Testis (tissue), 2 donors: ENCODE data around the gene HCFC2.

Source experiments
- POLR2A ChIP-seq: fragments of 450-650 bp; IDR thresholded peaks from one replicate; pipeline ENCODE4 v1.6.1; 2017; ENCODE audit warnings: antibody characterized with exemption, mild to moderate bottlenecking, moderate library complexity
- TF ChIP-seq, protein P1 (sequence below), 3 experiments: fragments of 450-650 bp in 2 of 3; fragments of 200-600 bp in 1 of 3; sonication (generic) in 1 of 3; IDR thresholded peaks; one replicate each; pipeline ENCODE4 v1.5.1; 2016 to 2019; ENCODE audit warnings: antibody characterized with exemption in 3 of 3, mild to moderate bottlenecking in 2 of 3, moderate library complexity in 1 of 3

DNA sequence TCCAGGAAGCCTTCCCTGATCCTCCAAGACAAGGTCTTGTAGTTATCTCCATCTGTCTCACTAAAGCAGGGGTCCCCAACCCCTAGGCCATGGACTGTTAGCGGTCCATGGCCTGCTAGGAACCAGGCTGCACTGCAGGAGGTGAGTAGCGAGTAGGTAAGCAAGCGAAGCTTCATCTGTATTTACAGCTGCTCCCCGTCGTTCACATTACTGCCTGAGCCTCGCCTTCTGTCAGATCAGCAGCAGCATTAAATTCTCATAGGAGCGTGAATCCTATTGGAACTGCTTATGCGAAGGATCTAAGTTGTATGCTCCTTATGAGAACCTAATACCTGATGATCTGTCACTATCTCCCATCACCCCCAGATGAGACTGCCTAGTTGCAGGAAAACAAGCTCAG is 86.1 kb downstream of the HCFC2 start:
- TF ChIP-seq, protein P1, sequence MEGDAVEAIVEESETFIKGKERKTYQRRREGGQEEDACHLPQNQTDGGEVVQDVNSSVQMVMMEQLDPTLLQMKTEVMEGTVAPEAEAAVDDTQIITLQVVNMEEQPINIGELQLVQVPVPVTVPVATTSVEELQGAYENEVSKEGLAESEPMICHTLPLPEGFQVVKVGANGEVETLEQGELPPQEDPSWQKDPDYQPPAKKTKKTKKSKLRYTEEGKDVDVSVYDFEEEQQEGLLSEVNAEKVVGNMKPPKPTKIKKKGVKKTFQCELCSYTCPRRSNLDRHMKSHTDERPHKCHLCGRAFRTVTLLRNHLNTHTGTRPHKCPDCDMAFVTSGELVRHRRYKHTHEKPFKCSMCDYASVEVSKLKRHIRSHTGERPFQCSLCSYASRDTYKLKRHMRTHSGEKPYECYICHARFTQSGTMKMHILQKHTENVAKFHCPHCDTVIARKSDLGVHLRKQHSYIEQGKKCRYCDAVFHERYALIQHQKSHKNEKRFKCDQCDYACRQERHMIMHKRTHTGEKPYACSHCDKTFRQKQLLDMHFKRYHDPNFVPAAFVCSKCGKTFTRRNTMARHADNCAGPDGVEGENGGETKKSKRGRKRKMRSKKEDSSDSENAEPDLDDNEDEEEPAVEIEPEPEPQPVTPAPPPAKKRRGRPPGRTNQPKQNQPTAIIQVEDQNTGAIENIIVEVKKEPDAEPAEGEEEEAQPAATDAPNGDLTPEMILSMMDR (IDR thresholded peaks at IDR 0.05) = no peak
- TF ChIP-seq POLR2A = no peak
